Retinal pigment epithelial cell (primary cell): ENCODE measurements around the gene PSME3IP1.

ENCODE experiments used
- DNase-seq: peaks from one replicate; pipeline ENCODE4 v3.0.0-alpha.2; 2010; ENCODE audit warnings: low read depth
- H3K4me3 ChIP-seq: 2 replicates; pipeline ENCODE4 v1.5.1; 2011; ENCODE audit warnings: mild to moderate bottlenecking, low read length, control low read depth, moderate library complexity
- TF ChIP-seq, protein P1 (sequence below): conservative IDR thresholded peaks from 2 replicates; pipeline ENCODE4 v1.5.1; 2011; ENCODE audit warnings: low read depth, low read length, control low read depth, inconsistent platforms

Gene PSME3IP1

DNA sequence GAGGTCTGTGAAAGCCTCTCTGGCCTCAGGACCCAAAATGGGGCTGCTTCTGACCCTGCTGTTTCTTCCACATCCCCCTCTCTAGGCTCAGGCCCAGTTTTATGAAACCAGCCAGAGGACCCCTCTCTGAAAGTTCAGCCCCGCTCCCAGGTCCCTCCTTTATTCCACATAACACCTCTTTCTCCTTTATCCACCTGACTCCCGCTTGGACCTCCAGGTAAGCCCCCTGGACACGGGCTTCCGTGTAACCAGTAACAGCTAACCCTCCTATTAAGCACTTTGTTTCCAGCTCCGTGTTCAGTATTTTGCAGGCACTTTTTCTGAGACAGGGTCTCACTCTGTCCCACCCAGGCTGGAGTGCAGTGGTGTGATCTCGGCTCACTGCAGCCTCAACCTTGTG is 37.4 kb downstream of the PSME3IP1 start:
- TF ChIP-seq, protein P1, sequence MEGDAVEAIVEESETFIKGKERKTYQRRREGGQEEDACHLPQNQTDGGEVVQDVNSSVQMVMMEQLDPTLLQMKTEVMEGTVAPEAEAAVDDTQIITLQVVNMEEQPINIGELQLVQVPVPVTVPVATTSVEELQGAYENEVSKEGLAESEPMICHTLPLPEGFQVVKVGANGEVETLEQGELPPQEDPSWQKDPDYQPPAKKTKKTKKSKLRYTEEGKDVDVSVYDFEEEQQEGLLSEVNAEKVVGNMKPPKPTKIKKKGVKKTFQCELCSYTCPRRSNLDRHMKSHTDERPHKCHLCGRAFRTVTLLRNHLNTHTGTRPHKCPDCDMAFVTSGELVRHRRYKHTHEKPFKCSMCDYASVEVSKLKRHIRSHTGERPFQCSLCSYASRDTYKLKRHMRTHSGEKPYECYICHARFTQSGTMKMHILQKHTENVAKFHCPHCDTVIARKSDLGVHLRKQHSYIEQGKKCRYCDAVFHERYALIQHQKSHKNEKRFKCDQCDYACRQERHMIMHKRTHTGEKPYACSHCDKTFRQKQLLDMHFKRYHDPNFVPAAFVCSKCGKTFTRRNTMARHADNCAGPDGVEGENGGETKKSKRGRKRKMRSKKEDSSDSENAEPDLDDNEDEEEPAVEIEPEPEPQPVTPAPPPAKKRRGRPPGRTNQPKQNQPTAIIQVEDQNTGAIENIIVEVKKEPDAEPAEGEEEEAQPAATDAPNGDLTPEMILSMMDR: no peak
- no peak overlapping the region for H3K4me3 ChIP-seq

DNA sequence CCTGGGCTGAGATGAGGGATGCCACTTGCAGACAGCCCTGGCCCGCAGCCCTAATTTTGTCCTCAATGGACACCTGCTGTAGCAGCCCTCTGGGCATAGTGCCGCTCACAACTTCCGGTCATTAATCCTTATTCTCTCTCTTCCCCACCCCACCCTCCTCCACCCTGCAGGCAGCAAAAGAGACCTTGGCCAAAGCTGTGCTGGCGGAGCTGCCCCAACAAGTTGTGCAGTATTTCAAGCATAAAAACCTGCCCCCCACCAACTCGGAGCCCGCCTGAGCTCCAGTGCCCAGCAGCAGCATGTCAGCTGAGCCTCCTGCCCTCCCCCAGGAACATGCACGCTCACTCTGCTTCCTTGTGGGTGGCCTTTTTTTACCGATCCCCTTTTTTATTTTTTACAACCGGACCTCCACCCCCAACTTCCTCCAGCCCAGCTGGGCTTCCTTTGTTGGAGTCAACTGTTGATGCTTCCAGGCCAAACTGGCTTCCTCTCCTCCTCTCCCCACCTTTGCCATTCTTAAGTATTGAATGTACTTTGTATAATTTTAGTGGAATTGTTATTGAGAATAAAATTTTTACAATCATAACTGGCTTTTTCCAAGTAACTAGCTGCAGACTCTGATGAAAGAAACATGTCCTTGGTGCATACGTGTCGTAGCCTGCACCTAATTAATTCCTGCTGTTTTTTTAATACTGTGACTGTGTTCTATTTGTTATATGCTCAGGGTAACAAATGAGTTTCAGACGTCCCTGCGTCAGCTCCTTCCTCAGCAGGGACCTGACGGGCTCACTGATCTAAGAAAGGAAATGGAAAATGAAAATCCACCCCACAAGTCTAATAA is 38.2 kb downstream of the PSME3IP1 start:
- TF ChIP-seq, protein P1: no peak
- DNase-seq: no peak
- H3K4me3 ChIP-seq: no peak overlapping the region

More for the DNA sequence above, 37.4 kb downstream of the PSME3IP1 start:
- no peak for DNase-seq

DNA sequence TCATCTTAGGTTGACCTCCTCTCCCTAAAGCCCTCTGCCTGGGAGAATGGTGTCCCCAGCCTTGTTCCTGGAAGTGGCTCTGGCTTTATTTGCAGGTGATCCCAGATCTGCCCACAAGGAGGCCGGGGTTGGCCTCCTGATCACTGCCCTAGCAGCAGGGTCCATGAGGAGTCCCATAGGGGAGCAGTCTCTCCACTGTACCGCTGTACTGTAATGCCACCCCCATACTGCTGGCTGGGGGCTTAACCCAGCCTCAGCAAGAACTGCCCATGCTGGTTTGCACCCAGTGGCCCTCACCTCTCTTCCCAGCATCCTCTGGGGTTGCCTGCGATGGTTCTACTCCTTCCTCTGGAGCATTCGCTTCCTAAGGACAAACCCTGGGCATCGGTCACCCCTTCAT is 39.1 kb downstream of the PSME3IP1 start:
- TF ChIP-seq, protein P1: peak; percentile 41
- no peak overlapping the region for H3K4me3 ChIP-seq
- DNase-seq: no peak

DNA sequence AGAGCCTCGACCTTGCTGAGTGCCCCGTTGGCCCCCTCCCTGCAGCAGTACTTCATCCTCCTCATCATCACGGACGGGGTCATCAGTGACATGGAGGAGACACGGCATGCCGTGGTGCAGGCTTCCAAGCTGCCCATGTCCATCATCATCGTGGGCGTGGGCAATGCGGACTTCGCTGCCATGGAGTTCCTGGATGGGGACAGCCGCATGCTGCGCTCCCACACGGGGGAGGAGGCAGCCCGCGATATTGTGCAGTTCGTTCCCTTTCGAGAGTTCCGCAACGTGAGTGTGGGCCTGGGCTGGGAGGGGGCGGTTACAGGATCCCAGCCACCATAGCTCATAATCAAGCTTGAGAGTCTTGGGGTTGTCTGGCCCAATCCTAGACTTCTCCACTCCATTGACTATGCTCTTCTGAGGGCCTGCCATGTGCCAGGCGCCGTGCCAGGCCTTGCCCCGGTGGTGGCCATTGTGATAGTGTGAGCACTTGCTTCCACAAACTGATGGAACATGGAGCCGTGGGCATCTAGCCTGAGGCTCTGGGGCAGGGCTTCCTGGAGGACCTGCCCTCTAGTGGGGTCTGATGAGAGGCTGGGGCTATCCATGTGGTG is 39.7 kb downstream of the PSME3IP1 start:
- TF ChIP-seq, protein P1: no peak
- DNase-seq: no peak
- no peak overlapping the region for H3K4me3 ChIP-seq

DNA sequence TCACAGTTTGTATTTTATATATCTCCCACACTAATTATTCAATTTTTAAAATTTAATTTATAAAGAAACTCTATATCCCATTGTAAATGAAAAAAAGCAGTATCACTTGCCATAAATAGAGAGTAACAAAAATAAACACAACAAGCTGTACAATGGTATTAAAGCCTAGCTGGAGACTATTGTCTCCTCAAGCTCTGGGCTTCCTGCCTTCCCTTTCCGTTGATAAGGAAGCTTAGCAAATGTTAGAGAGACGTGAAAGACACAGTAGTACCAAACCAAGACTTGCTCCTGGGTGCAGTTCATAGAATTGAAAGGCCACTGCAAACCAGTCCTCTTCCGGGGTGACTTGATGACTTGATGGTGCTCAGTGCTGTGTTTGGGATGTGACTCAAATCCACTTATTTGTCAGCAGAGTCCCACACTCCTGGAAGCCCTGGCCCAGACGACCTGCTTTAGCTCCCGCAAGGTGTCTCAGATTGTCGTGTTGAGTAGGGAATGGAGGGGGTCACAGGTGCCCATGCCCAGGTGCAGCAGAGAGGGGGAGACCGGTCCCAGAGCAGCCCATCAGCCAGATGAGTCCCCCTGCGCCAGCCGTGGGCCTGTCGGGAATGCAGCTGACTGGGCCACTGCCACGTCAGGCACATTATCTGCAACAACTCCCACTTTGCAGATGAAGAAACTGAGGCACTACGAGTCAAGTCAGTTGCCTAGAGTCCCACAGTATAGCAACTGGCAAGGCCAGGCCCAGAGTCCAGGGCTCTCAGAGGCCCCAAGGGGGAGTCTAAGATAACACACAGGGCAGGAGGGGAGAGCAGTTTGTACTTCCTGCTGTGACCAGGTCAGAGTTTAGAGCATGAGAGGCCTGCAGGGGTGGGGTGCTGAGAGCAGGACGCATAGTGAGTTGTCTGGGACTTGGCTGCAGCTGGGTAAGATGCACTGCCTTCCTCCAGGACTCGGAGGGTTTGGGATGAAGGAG is 40.5 kb downstream of the PSME3IP1 start:
- H3K4me3 ChIP-seq: no peak overlapping the region
- no peak for DNase-seq
- TF ChIP-seq, protein P1: no peak

DNA sequence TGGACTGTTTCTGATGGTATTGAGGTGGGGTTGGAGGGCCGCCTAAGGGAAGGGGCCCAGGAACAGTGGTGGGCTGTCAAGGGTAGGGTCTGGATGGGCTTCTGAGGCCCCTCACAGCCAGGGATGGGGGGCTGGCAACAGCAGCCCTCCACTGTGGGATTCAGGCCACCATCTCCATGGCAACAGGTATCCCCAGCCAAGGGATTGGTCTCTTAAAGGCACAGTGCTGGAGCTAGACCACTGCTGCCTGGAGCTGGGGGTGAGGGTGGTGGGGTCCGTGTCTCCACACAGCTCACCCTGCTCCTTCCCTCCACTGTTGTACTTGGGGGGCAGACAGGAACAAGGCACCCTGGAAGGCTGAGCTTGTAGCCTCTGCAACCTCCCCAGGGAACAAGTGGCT is 41.8 kb downstream of the PSME3IP1 start:
- TF ChIP-seq, protein P1: no peak
- DNase-seq: no peak
- H3K4me3 ChIP-seq: no peak overlapping the region
